ENCODE data around the gene SH3BP4. TPM values are rescaled to one million over a fixed set of nuclear protein-coding genes. Genes with fewer than 3 reads are reported as not detected.

Gene SH3BP4
- total and polyA plus RNA-seq, 2 of the 8 experiments (the other 6 are each of a cell fraction or from before 2014, with no cell fraction given): 28.3 to 35.4 TPM

DNA sequence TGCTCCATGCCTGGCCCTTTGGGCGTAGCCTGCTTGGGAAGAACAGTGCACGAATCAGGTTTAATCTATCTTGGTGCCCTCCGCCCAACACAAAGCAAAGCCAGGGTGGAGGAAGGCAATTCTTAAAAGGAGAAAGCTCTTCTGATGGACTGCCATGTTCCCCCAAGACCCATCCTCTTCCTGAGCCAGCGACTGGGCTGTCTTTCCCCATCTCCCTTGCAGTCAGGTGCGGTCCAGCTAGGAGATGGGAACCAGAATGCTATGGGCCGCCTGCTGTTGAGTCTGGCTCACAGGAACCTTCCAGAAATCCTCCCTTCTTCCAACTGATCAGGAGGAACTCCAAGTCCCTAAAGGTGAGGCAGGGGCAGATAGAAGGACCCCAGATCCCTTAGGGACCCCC lies 105.0 kb downstream of the SH3BP4 start:
- no peak overlapping the region for H2BK120ac ChIP-seq (replicated peaks; ENCODE audit: low read depth, low read length)
- H3K18ac ChIP-seq (ENCODE audit: extremely low read depth, low read length): no peak overlapping the region
- H2BK15ac ChIP-seq (ENCODE audit: low read length): no peak overlapping the region
- no peak overlapping the region for H4K5ac ChIP-seq (ENCODE audit: insufficient read length, low read depth, low read length)
- CTCF ChIA-PET (ENCODE audit: partially characterized antibody): interaction anchor here (0.6 to 5.1 kb wide), 18 partner anchors 8 to 649 kb away, joined by 3 to 26 read pairs (median 4); no protein-coding TSS in a partner anchor
- 0 out of 2 replicates have a peak, but pooled peaks cover 8% of the 10 kb centered on the region for H3K79me1 ChIP-seq (ENCODE audit: low read depth, low read length)
- H3K79me2 ChIP-seq (ENCODE audit: control insufficient read depth in 1 of 2, insufficient read depth in 2 of 2, low read length in 2 of 2): no peaks in the 10 kb centered on the region
- H3K4me1 ChIP-seq (replicated peaks in 1 of 4; ENCODE audit: control insufficient read depth in 3 of 4, insufficient read depth in 4 of 4, low read length in 3 of 4): no peaks in the 10 kb centered on the region
- no peaks in the 10 kb centered on the region; the same call in 1 of the 2 replicates for H3K23me2 ChIP-seq (ENCODE audit: low read depth, low read length)
- no peak overlapping the region for H4K8ac ChIP-seq (ENCODE audit: extremely low read depth, insufficient read depth, low read length)
- no peak overlapping the region for H2AFZ ChIP-seq (ENCODE audit: low read length)
- H3K4me3 ChIP-seq (ENCODE audit: extremely low read depth in 1 of 4, insufficient read depth in 2 of 4, low read depth in 3 of 4, low read length in 4 of 4): no peak overlapping the region
- H3K9me3 ChIP-seq (ENCODE audit: insufficient read depth in 2 of 2, low read depth in 1 of 2, low read length in 1 of 2): no peaks in the 10 kb centered on the region
- no peak overlapping the region for H3K27ac ChIP-seq (ENCODE audit: low read depth, low read length)
- H2BK5ac ChIP-seq (ENCODE audit: low read depth, low read length): no peak overlapping the region
- H3K36me3 ChIP-seq (ENCODE audit: control insufficient read depth in 2 of 4, insufficient read depth in 4 of 4, low read length in 3 of 4): peaks cover 0 to 40% (median 20%) of the 10 kb centered on the region in 4 experiments; a peak in 5 of 8 replicates
- TF ChIP-seq TAF7 (optimal IDR thresholded peaks at IDR 0.05; ENCODE audit: borderline replicate concordance, low read depth, low read length) (no peak), YY1 (IDR thresholded peaks at IDR 0.05; ENCODE audit: low read depth, low read length) (no peak), BACH1 (IDR thresholded peaks at IDR 0.05; ENCODE audit: low read length) (no peak), BRCA1 (IDR thresholded peaks at IDR 0.05; ENCODE audit: low read depth, low read length) (no peak), ASH2L (IDR thresholded peaks at IDR 0.05; ENCODE audit: low read length) (no peak)
- no peak for FAIRE-seq
- no peak overlapping the region for H3K4me2 ChIP-seq (ENCODE audit: insufficient read depth in 1 of 2, low read depth in 2 of 2, low read length in 2 of 2)
- H3K23ac ChIP-seq (ENCODE audit: insufficient read length): no peak overlapping the region
- H3K9ac ChIP-seq (replicated peaks in 1 of 4; ENCODE audit: extremely low read depth in 1 of 4, low read depth in 3 of 4, low read length in 3 of 4): no peak overlapping the region
- no peak overlapping the region for H3K14ac ChIP-seq (ENCODE audit: insufficient read length)
- POLR2A ChIA-PET (ENCODE audit: partially characterized antibody): interaction anchor here (1.7 kb wide), 1 partner anchor 98 kb away, joined by 4 read pairs; no protein-coding TSS in a partner anchor
- no peaks in the 10 kb centered on the region for H4K20me1 ChIP-seq (replicated peaks in 1 of 2; ENCODE audit: control insufficient read depth in 1 of 2, insufficient read depth in 2 of 2, low read length in 2 of 2)
- H2BK12ac ChIP-seq (ENCODE audit: low read depth, low read length): no peak overlapping the region
- no peak overlapping the region for H4K91ac ChIP-seq (replicated peaks; ENCODE audit: insufficient read length, low read length)
- no peak for DNase-seq (ENCODE audit: low read depth in 1 of 2, low spot score in 2 of 2)
- H3K56ac ChIP-seq (replicated peaks; ENCODE audit: insufficient read length, low read depth, low read length): no peak overlapping the region
- H2BK20ac ChIP-seq (ENCODE audit: low read length): no peak overlapping the region
- H2AK5ac ChIP-seq (ENCODE audit: low read depth, low read length): no peak overlapping the region
- H3K4ac ChIP-seq (replicated peaks; ENCODE audit: insufficient read length, low read depth, low read length): no peak overlapping the region
- WGBS, 2 experiments (ENCODE audit: extremely low coverage in 1 of 2, insufficient coverage in 1 of 2, insufficient read length in 1 of 2, insufficient replicate concordance in 2 of 2, low coverage in 1 of 2, low lambda C conversion rate in 2 of 2, missing lambda C conversion rate in 1 of 2): 95% methylated on average over 6 of the region's 6 CpGs; no CpG with 5 or more reads in 1 of the 2 experiments
- H3K27me3 ChIP-seq (replicated peaks in 1 of 4; ENCODE audit: control insufficient read depth in 3 of 4, extremely low read depth in 1 of 4, insufficient read depth in 3 of 4, low read length in 3 of 4): no peaks in the 10 kb centered on the region
